Thyroid gland (tissue), 4 donors: Measurements from ENCODE around the gene RAB37.

Source experiments
- POLR2A ChIP-seq, 2 donors: fragments of 450-650 bp; IDR thresholded peaks; one replicate each; pipeline ENCODE4 v1.6.1; 2017; ENCODE audit warnings: antibody characterized with exemption in 2 of 2, mild to moderate bottlenecking in 2 of 2, moderate library complexity in 1 of 2
- TF ChIP-seq, protein P1 (sequence below), 6 experiments: fragments of 200-600 bp in 3 of 6; fragments of 450-650 bp in 3 of 6; sonication (generic) in 3 of 6; IDR thresholded peaks; one replicate each; pipeline ENCODE4 v1.5.1; 2016 to 2019; ENCODE audit warnings: antibody characterized with exemption in 6 of 6, mild to moderate bottlenecking in 2 of 6, inconsistent platforms in 1 of 6, moderate library complexity in 1 of 6

DNA sequence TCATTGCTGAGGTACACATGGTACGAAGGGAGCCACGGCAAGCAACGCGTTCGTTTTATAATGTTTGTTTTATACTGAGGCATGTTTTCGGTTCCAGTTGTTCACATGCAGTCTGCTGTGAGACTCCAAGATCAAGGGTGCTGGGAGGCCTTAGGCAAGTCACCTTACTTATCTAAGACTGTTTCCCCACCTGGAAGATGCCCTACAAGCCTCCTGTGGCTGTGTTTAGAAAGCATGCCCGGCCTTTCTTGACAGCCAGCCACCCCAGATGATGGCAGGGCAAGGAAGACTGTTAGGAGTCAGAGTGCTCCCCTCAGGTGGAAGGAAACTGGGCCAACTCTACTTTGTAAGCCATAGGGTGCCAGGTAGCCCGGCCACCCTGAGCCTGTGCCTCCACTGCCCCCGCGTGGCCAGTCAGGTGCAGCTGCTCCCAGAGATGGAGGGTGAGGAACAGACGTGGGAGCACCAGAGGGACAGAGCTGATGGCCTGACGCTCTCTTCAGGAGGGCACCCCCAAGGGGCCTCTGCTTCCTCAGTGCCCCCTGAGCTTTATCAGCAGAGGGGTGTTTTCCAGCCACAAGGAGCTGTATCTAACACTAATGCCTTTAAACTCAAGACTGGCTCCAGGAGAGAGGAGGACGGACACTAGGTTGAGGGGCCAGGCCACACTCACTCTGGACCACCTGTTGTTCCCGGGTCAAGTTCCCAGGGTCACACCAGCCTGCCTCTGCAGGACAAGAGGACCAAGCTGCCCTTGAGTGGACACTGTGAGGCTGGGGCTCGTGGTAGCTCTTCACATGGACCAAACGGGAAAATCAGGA lies 33.7 kb downstream of the RAB37 start:
- TF ChIP-seq POLR2A (IDR thresholded peaks at IDR 0.05): no peak
- TF ChIP-seq, protein P1, sequence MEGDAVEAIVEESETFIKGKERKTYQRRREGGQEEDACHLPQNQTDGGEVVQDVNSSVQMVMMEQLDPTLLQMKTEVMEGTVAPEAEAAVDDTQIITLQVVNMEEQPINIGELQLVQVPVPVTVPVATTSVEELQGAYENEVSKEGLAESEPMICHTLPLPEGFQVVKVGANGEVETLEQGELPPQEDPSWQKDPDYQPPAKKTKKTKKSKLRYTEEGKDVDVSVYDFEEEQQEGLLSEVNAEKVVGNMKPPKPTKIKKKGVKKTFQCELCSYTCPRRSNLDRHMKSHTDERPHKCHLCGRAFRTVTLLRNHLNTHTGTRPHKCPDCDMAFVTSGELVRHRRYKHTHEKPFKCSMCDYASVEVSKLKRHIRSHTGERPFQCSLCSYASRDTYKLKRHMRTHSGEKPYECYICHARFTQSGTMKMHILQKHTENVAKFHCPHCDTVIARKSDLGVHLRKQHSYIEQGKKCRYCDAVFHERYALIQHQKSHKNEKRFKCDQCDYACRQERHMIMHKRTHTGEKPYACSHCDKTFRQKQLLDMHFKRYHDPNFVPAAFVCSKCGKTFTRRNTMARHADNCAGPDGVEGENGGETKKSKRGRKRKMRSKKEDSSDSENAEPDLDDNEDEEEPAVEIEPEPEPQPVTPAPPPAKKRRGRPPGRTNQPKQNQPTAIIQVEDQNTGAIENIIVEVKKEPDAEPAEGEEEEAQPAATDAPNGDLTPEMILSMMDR (IDR thresholded peaks at IDR 0.05): peak; percentile 77 to 92 (median 83)
